ENCODE measurements around the gene MOB2. TPM values are rescaled to one million over a fixed set of nuclear protein-coding genes. Genes with fewer than 3 reads are reported as not detected.

The MOB2 gene
- total and polyA plus RNA-seq, 2 of the 13 experiments (the other 11 are each of a cell fraction or from before 2014, with no cell fraction given), result 21.8 to 27.7 TPM

- TF ChIP-seq STAG1 (CRISPR knock-in tag; IDR thresholded peaks at IDR 0.05) (peak; percentile 57), SP5 (CRISPR knock-in tag; IDR thresholded peaks at IDR 0.05; ENCODE audit: borderline replicate concordance, low read depth) (no peak), ZNF616 (CRISPR knock-in tag; IDR thresholded peaks at IDR 0.05; ENCODE audit: low read depth) (no peak), MIER2 (CRISPR knock-in tag; IDR thresholded peaks at IDR 0.05) (0 out of 2 replicates have a peak, but pooled peaks have one; percentile 61), ZNF687 (CRISPR knock-in tag; IDR thresholded peaks at IDR 0.05) (no peak), ZNF143 (CRISPR knock-in tag; IDR thresholded peaks at IDR 0.05) (no peak), PBX2 (CRISPR knock-in tag; IDR thresholded peaks at IDR 0.05) (no peak), MTERF4 (CRISPR knock-in tag; IDR thresholded peaks at IDR 0.05) (no peak), RAD21 (CRISPR knock-in tag; IDR thresholded peaks at IDR 0.05) (peak; percentile 62), PHF5A (CRISPR knock-in tag; IDR thresholded peaks at IDR 0.05; ENCODE audit: low read depth, unreplicated experiment) (no peak), PAWR (CRISPR knock-in tag; IDR thresholded peaks at IDR 0.05; ENCODE audit: borderline replicate concordance) (no peak), ZNF24 (IDR thresholded peaks at IDR 0.05) (no peak), ZNF766 (CRISPR knock-in tag; IDR thresholded peaks at IDR 0.05; ENCODE audit: borderline replicate concordance) (no peak), SATB2 (CRISPR knock-in tag; IDR thresholded peaks at IDR 0.05) (no peak), ZFP91 (CRISPR knock-in tag; IDR thresholded peaks at IDR 0.05; ENCODE audit: borderline replicate concordance) (peak; percentile 38; the same call in 1 of the 2 replicates), FOXA3 (CRISPR knock-in tag; IDR thresholded peaks at IDR 0.05) (no peak), ZNF567 (CRISPR knock-in tag; IDR thresholded peaks at IDR 0.05; ENCODE audit: borderline replicate concordance) (no peak), ZNF629 (CRISPR knock-in tag; conservative IDR thresholded peaks at IDR 0.05) (no peak), ZNF264 (CRISPR knock-in tag; IDR thresholded peaks at IDR 0.05) (no peak), RAD51 (IDR thresholded peaks at IDR 0.05; ENCODE audit: borderline replicate concordance) (no peak), NR3C1 (CRISPR knock-in tag; IDR thresholded peaks at IDR 0.05) (no peak), FOSL2 (CRISPR knock-in tag; IDR thresholded peaks at IDR 0.05) (no peak)
These were observed 33.0 kb downstream of the MOB2 start (continued) for GRCh38 chr11:1453611-1454034.
